Cardiac muscle cell (in vitro differentiated cells and primary cell): ENCODE measurements around the gene ATP8B3. TPM values are rescaled to one million over a fixed set of nuclear protein-coding genes. Genes with fewer than 3 reads are reported as not detected.
"Not testable (repeated sequence)": the region's sequence is repeated elsewhere in the genome, so short reads cannot be mapped to it uniquely, and the experiment has no call there.

Experiments
- DNase-seq, 2 donors: peaks; one replicate each; pipeline versions ENCODE4 v3.0.0 to v3.0.0-alpha.2; 2010 to 2017; ENCODE audit warnings: low read depth in 1 of 2, low spot score in 1 of 2
- H3K27ac ChIP-seq: fragments of 200-600 bp; sonication (generic); 2 replicates; pipeline ENCODE4 v1.5.1; 2016
- H3K27me3 ChIP-seq: fragments of 200-600 bp; sonication (generic); 2 replicates; pipeline ENCODE4 v1.6.0; 2016; ENCODE audit warnings: control low read depth
- H3K36me3 ChIP-seq: fragments of 200-600 bp; sonication (generic); 2 replicates; pipeline ENCODE4 v1.5.1; 2016; ENCODE audit warnings: control low read depth
- H3K4me1 ChIP-seq: fragments of 200-600 bp; sonication (generic); 2 replicates; pipeline ENCODE4 v1.8.1; 2017; ENCODE audit warnings: low read depth, mild to moderate bottlenecking, mixed run types
- H3K4me3 ChIP-seq: fragments of 200-600 bp; sonication (generic); 2 replicates; pipeline ENCODE4 v1.5.1; 2016; ENCODE audit warnings: mild to moderate bottlenecking
- H3K9me3 ChIP-seq: fragments of 200-600 bp; sonication (generic); 2 replicates; pipeline ENCODE4 v1.5.1; 2017; ENCODE audit warnings: low read depth, mild to moderate bottlenecking, control low read depth
- polyA plus RNA-seq: library from polyadenylated mRNA; unstranded; fragments of >200 nt; fragmentation: Nextera tagmentation; extraction: Ambion mirVana; gene quantifications from 2 replicates; pipeline ENCODE4 v1.2.1, GENCODE V29; 2016
- total RNA-seq: library from RNA; depleted of rRNA; stranded (reverse); fragments of >200 nt; gene quantifications from 2 replicates; pipeline ENCODE4 v1.2.3, GENCODE V29; 2016
- TF ChIP-seq, protein P1 (sequence below): IDR thresholded peaks from 2 replicates; pipeline ENCODE4 v1.5.1; 2012; ENCODE audit warnings: low read depth, mild to moderate bottlenecking, low read length

The ATP8B3 gene
- total and polyA plus RNA-seq, 2 experiments from 2014 or later, result 3.0 to 8.6 TPM

DNA sequence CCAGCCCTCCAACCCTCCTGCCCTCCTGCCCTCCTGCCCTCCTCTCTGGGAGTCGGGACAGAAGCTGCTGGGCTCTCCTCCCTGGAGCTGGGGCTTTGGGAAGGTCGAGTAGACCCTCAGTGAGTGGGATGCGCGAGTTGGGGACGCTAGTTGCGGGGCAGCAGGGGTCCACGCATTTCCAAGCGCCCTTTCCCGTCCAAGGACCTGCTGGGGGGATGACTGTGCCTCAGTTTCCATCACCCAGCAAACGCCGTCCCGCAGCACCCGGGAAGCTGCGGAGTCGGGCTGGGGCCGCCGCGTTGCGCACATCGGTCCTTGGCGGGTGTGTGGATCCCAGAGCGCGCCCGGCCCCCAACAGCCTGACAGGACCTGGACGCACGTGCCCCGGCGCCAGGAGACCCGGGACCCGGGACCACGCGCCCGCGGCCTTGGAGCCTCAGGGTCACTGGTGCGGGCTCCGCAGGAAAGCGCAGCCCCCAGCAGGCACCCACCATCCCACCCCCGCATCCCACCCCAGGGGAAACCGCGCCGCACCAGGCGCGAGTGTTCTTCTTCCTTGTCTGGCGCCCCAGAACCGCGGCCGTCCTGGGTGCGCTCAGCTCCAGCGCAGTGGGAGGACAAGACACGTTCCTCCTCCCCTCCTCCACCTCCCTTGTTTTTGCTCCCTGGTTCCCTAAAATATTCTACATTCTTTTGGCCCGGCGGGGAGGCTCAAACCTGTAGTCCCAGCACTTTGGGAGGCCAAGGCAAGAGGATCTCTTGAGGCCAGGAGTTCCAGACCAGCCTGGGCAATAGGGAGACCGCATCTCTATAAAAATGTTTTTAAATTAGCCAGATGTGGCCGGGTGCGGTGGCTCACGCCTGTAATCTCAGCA is 49.6 kb downstream of the ATP8B3 start:
- Histone ChIP-seq H3K4me3 (no peak overlapping the region), H3K9me3 (no peaks in the 10 kb centered on the region), H3K27ac (no peak overlapping the region), H3K4me1 (no peaks in the 10 kb centered on the region), H3K36me3 (no peaks in the 10 kb centered on the region), H3K27me3 (peaks cover 100% of the 10 kb centered on the region)
- no peak for DNase-seq
- TF ChIP-seq, protein P1, sequence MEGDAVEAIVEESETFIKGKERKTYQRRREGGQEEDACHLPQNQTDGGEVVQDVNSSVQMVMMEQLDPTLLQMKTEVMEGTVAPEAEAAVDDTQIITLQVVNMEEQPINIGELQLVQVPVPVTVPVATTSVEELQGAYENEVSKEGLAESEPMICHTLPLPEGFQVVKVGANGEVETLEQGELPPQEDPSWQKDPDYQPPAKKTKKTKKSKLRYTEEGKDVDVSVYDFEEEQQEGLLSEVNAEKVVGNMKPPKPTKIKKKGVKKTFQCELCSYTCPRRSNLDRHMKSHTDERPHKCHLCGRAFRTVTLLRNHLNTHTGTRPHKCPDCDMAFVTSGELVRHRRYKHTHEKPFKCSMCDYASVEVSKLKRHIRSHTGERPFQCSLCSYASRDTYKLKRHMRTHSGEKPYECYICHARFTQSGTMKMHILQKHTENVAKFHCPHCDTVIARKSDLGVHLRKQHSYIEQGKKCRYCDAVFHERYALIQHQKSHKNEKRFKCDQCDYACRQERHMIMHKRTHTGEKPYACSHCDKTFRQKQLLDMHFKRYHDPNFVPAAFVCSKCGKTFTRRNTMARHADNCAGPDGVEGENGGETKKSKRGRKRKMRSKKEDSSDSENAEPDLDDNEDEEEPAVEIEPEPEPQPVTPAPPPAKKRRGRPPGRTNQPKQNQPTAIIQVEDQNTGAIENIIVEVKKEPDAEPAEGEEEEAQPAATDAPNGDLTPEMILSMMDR, result no peak

DNA sequence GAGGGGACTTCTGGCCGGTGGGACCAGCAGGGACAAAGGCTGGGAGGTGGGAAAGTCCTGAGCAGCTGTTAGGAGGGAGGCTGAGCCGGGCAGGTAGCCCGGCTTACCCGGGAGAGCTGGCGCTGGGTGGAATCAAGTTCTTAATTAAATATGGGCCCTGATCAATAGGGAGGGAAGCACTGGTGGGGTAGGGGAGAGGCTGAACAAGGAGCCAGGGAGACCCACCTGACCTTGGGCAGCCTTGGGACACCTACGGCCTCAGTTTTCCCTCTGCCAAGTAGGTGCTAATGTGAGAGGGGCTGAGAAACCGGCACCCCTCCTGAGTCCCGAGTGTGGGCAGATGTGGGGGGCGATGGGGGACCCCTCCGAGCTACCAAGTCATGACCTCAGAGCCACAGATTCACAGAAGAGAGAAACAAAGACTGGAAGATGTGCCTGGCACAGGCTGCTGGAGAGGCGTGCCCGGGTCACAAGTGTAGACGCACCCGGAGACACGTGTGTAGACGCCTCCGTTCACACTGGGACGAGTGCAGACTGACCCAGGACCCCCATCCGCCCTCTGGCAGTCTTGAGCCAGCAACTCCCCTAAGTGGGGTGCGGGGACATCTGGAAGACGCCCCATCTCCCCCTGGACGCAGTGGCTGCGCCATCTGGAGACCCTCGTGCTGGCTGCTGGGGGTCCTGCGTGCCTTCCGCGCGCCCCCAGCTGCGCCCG is 50.4 kb downstream of the ATP8B3 start:
- no peak for DNase-seq
- Histone ChIP-seq H3K9me3 (no peaks in the 10 kb centered on the region), H3K27ac (no peak overlapping the region), H3K36me3 (no peaks in the 10 kb centered on the region), H3K4me1 (no peaks in the 10 kb centered on the region), H3K4me3 (no peak overlapping the region), H3K27me3 (peaks cover 100% of the 10 kb centered on the region)
- TF ChIP-seq, protein P1, result no peak

DNA sequence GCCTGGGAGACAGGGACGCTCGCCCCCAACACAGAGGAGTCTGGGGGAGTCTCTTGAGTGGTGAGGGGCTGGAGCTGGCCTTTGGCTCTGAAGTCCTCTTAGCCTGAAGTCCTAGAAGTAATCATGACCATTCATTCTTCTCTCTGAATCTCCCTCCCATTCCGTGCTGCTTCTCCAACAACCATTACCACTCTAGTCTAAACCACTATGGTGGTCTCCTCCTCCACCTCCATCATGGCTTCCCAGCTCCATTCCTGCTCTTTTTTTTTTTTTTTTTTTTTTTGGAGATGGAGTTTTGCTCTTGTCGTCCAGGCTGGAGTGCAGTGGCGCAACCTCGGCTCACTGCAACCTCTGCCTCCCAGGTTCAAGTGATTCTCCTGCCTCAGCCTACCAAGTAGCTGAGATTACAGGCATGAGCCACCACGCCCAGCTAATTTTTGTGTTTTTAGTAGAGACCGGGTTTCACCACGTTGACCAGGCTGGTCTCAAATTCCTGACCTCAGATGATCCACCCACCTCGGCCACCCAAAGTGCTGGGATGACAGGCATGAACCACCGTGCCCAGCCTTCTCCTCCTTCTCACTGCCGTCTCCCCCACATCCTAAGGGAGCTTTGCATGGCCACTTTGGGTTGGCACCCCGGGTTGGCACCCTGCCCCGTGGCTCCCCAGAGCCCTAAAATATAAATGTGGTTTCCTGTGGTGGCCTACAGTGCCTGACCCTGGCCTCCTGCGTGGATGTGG is 51.1 kb downstream of the ATP8B3 start:
- not testable (repeated sequence) for H3K36me3 ChIP-seq, H3K4me1 ChIP-seq, H3K27ac ChIP-seq, H3K4me3 ChIP-seq, H3K9me3 ChIP-seq, DNase-seq
- peaks cover 100% of the 10 kb centered on the region for H3K27me3 ChIP-seq

DNA sequence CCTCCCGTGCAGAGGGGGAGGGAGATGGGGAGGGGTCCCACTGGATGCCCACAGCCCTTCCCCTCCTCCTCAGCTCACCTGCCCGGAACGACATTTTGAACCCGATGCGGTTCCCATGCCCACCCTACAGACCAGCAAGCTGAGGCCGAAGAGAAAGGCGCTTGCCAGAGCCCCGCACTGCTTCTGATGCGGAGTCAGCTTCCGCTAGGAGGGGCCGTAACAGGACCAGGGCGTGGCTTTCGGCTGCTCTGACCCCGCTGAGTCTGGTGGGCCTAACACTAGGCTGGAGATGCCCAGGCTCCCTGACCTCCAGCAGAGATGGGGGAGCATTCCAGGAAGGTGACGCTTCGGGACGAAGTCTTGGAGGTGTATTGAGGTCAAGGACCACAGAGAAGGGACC is 52.1 kb downstream of the ATP8B3 start:
- Histone ChIP-seq H3K27ac (no peak overlapping the region), H3K4me3 (no peak overlapping the region), H3K36me3 (no peaks in the 10 kb centered on the region), H3K9me3 (no peaks in the 10 kb centered on the region), H3K4me1 (no peaks in the 10 kb centered on the region), H3K27me3 (peaks cover 100% of the 10 kb centered on the region)
- DNase-seq, result no peak
- TF ChIP-seq, protein P1, result no peak

DNA sequence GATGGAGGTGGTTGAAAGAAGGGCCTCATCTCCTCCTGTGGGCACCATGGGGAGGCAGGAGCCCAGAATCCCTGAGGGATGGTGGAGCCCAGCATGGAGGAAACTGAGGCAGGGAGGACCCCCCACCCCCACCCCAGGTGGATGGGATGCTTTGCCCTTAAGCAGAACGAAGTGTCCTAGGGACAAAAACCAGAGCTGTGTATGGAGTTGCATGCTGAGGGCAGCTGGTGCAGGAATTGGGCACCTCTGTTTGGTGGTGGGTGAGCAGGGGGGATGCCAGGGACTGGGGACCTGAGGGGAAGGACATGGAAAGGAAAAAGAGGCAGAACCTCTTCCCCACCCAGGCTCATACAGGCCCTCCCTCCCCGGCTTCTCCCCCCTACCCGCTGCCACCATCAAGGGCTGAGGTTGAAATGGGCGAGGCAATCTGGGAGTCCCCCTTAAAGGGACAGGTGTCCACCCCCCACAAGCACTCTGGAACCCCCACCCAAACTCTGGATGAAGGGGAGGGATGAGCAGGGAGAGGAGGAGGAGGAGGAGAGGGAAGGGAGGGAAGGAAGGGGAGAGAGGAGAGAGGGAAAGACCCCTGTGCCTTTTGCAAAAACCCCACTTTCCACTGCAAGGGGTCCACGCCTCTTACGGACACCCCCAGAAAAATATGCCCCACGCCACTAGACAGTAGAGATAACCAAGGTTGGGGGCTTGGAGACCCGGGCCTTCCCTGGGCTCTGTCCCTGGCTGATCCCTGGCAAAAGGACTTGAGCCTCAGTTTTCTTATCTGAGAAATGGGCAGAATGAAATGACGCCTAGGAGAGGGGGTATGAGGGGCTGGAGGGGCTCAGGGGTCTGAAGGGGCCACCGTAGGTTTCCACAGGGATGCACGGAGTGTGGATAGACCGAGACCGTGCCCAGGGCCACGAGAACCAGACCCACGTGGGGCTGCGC is 52.8 kb downstream of the ATP8B3 start:
- no peak for DNase-seq
- no peaks in the 10 kb centered on the region for H3K4me1 ChIP-seq

More for the DNA sequence above, 52.8 kb downstream of the ATP8B3 start:
- no peaks in the 10 kb centered on the region for H3K9me3 ChIP-seq
- no peaks in the 10 kb centered on the region for H3K36me3 ChIP-seq
- H3K27me3 ChIP-seq, result peaks cover 99% of the 10 kb centered on the region
- no peak overlapping the region for H3K4me3 ChIP-seq
- TF ChIP-seq, protein P1, result no peak
- H3K27ac ChIP-seq, result no peak overlapping the region
